Common myeloid progenitor, CD34-positive (primary cell): Measurements from ENCODE around the gene IGSF23. TPM values are rescaled to one million over a fixed set of nuclear protein-coding genes. Genes with fewer than 3 reads are reported as not detected.

ENCODE experiments used
- CTCF ChIA-PET: fragments of 350-600 bp; sonication (Branson Sonifier 250); formaldehyde crosslinking; loops from one replicate; lab custom pipeline; 2021; ENCODE audit warnings: antibody characterized with exemption; lab: Charles Lee
- POLR2A ChIA-PET: fragments of 350-600 bp; sonication (Branson Sonifier 250); formaldehyde crosslinking; loops from one replicate; lab custom pipeline; 2021; ENCODE audit warnings: antibody characterized with exemption; lab: Charles Lee
- DNase-seq, 3 donors: peaks; one replicate each; pipeline versions ENCODE4 v3.0.0 to v3.0.0-alpha.2; 2013
- H3K27ac ChIP-seq, 2 experiments: 1 replicate in 1 of 2; 2 replicates in 1 of 2; pipeline ENCODE4 v1.7.0; 2013; ENCODE audit warnings: inconsistent platforms in 2 of 2, low read length in 2 of 2, mild to moderate bottlenecking in 2 of 2, low read depth in 1 of 2, moderate library complexity in 1 of 2; ENCODE audit not compliant: severe bottlenecking in 2 of 2, insufficient read depth in 1 of 2, poor library complexity in 1 of 2
- H3K27me3 ChIP-seq, 5 experiments: replicated peaks in 2 of 5; 1 replicate in 3 of 5; 2 replicates in 2 of 5; pipeline versions ENCODE4 v1.6.1 to v1.7.0; 2013; ENCODE audit warnings: low read length in 4 of 5, mild to moderate bottlenecking in 2 of 5, moderate library complexity in 2 of 5, inconsistent platforms in 1 of 5; ENCODE audit not compliant: insufficient read depth in 5 of 5, control insufficient read depth in 4 of 5
- H3K36me3 ChIP-seq, 4 experiments: 1 replicate in 2 of 4; 2 replicates in 2 of 4; pipeline versions ENCODE4 v1.6.1 to v1.7.0; 2013; ENCODE audit warnings: low read length in 3 of 4, control low read depth in 1 of 4, mild to moderate bottlenecking in 1 of 4; ENCODE audit not compliant: control insufficient read depth in 4 of 4, insufficient read depth in 4 of 4
- H3K4me1 ChIP-seq, 4 experiments: 1 replicate in 3 of 4; 2 replicates in 1 of 4; pipeline versions ENCODE4 v1.6.1 to v1.7.1; 2013; ENCODE audit warnings: low read length in 3 of 4, mild to moderate bottlenecking in 3 of 4, control low read depth in 1 of 4, inconsistent platforms in 1 of 4, moderate library complexity in 1 of 4; ENCODE audit not compliant: control insufficient read depth in 4 of 4, insufficient read depth in 4 of 4; ENCODE audit errors: control extremely low read depth in 1 of 4
- H3K4me3 ChIP-seq, 7 experiments: 1 replicate in 4 of 7; 2 replicates in 3 of 7; pipeline versions ENCODE4 v1.5.1 to v1.7.0; 2013; ENCODE audit warnings: mild to moderate bottlenecking in 7 of 7, low read length in 6 of 7, moderate library complexity in 6 of 7, inconsistent platforms in 2 of 7, low read depth in 2 of 7, control low read depth in 1 of 7; ENCODE audit not compliant: insufficient read depth in 4 of 7, control insufficient read depth in 1 of 7; ENCODE audit errors: extremely low read depth in 1 of 7
- H3K9me3 ChIP-seq, 5 experiments: 1 replicate in 4 of 5; 2 replicates in 1 of 5; pipeline versions ENCODE4 v1.6.1 to v1.7.1; 2013; ENCODE audit warnings: low read length in 4 of 5, mild to moderate bottlenecking in 2 of 5, inconsistent platforms in 1 of 5, low read depth in 1 of 5, moderate library complexity in 1 of 5; ENCODE audit not compliant: control insufficient read depth in 4 of 5, insufficient read depth in 2 of 5; ENCODE audit errors: control extremely low read depth in 1 of 5
- WGBS: methylation state at CpG from one replicate; pipeline ENCODE4 v1.1.5; 2013; ENCODE audit not compliant: insufficient coverage; 5-methylcytosine and 5-hydroxymethylcytosine counted together
- polyA plus RNA-seq: library from polyadenylated mRNA; unstranded; fragments of 120-200 nt; gene quantifications from one replicate; pipeline ENCODE4 v1.2.1, GENCODE V29; 2013

IGSF23 gene, protein sequence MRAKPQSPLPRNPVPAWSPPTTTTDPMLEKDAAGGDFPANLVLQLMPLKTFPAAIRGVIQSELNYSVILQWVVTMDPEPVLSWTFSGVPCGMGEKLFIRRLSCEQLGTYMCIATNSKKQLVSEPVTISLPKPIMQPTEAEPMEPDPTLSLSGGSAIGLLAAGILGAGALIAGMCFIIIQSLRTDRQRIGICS
- not detected for polyA plus RNA-seq

DNA sequence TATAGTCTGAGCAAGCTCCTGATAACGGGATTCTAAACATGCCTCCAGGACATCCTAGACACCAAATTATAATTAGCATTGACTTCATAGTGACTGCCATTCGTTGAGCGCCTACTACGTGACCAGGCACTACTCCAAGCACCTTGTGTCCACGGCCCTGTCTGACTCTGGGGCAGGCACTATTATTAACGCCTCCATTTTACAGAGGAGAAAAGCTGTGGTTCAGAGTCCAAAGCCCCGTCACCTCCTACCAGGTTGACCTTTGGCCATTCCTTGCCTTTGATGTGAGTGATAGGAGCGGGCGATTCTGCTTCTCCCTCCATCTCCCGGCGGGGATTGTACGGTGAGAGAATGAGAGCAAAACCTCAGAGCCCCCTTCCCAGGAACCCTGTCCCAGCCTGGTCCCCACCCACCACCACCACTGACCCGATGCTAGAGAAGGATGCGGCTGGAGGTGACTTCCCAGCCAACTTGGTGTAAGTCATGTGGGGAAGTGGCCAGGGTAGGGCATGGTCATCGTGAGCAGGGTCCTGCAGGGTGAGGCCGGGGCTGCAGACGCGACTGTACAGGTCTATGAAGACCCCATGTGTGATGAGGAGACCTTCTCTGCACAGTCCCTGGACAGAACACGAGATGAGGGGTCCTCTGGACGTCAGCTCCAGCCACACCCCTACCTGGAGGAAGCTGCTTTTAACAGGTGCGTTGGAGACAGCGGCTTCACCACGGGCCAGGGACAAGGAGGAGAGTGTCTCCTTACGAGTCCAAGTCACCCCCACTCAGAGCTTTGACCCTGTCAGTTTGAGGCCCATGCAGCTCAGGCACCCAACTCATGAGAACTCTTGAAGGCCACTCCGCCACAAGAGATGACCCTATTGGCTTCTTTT lies at the start of gene IGSF23:
Gene IGSF23 (plus strand): TSS at position 269 of the 884 bp plus-strand sequence. CDS start 83 bp downstream, at position 352.
- Histone ChIP-seq H3K27me3 (no peaks in the 10 kb centered on the region), H3K4me1 (peaks cover 2 to 20% (median 7%) of the 10 kb centered on the region in 4 experiments), H3K4me3 (no peak within 1 kb of the TSS), H3K9me3 (no peaks in the 10 kb centered on the region), H3K36me3 (no peaks in the 10 kb centered on the region), H3K27ac (no peak within 1 kb of the TSS)
- ChIA-PET POLR2A (no interaction called here), CTCF (interaction anchor here (1.1 to 1.7 kb wide), 3 partner anchors 41 to 47 kb away, joined by 3 to 7 read pairs (median 5); no protein-coding TSS in a partner anchor)
- whole genome bisulfite sequencing = 99% methylated on average over 24 of the region's 25 CpGs
- no peak for DNase-seq

DNA sequence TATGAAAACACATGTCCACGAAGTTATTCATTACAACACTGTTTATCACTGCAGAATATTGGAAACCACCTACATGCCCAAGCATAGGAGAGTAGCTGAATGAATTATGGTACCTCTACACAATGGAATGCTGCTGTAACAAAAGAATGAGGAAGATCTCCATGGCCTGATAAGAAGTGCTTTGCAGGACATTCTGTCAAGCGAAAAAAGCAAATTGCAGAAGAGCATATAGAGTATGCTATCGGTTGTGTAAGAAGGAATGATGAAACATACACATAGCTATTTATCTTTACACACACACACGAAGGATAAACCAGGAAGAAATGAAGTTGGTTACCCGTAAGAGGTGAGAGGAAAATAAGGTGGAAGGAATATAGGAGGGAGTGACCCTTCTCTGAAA lies 46.4 kb upstream of the IGSF23 start:
- no peak overlapping the region for H3K4me3 ChIP-seq
- ChIA-PET CTCF (no interaction called here), POLR2A (no interaction called here)
- H3K27me3 ChIP-seq = peaks cover 0 to 5% (median 0%) of the 10 kb centered on the region in 5 experiments
- no CpG with 5 or more reads among the region's 5 CpGs for WGBS
- no peak overlapping the region for H3K27ac ChIP-seq
- H3K9me3 ChIP-seq = no peaks in the 10 kb centered on the region
- H3K36me3 ChIP-seq = no peaks in the 10 kb centered on the region
- no peaks in the 10 kb centered on the region for H3K4me1 ChIP-seq
- DNase-seq = no peak

DNA sequence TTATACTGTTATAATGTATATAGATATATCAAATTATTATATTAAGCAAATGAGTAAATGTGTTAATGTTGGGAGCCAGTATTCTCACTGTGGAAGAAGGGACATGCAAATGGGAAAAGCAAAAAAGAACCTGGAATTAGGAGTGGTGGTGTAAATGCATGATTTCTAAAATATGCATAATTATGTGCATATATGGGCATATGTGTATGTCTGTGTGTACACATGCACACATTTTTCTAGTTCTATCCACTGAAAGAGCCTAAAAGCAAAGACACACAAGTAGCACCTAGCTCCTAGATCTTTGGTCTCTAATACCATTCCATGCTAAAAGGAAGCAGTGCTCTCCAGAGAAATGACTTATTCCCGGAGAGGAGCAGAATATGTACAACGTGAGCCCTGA lies 45.6 kb upstream of the IGSF23 start:
- POLR2A ChIA-PET = no interaction called here

DNA sequence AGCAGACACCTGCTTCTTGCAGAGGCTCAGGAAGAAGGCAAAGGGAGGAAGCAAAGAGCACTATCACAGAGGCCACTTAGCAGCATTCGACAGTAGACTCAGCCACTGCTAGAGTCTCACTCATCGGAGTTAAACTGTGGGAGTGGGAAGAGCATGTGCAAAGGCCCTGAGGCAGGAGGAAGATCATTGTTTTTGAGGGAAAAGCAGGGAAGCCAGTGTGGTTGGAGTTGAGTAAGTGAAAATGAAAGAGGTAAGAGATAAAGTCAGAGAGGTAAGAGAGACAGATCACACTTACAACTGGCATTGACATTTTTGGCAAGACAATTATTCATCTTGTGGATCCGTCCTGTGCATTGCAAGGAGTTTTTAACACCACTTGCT lies 42.8 kb upstream of the IGSF23 start:
- POLR2A ChIA-PET = interaction anchor here (0.7 to 1.1 kb wide), 3 partner anchors 87 to 200 kb away, joined by 3 to 4 read pairs (median 3); no protein-coding TSS in a partner anchor
- CTCF ChIA-PET = interaction anchor here (0.7 to 3.3 kb wide), 19 partner anchors 8 to 272 kb away, joined by 3 to 73 read pairs (median 5); partner anchors contain the start of gene PVR
- no peaks in the 10 kb centered on the region for H3K4me1 ChIP-seq
- H3K27ac ChIP-seq = no peak overlapping the region
- no peaks in the 10 kb centered on the region for H3K36me3 ChIP-seq
- H3K4me3 ChIP-seq = no peak overlapping the region
- peaks cover 0 to 5% (median 0%) of the 10 kb centered on the region in 5 experiments for H3K27me3 ChIP-seq
- no peaks in the 10 kb centered on the region for H3K9me3 ChIP-seq
- 44% methylated on average over 3 of the region's 3 CpGs for WGBS
- no peak for DNase-seq

More for the DNA sequence above, 45.6 kb upstream of the IGSF23 start:
- no peak for DNase-seq
- H3K36me3 ChIP-seq = no peaks in the 10 kb centered on the region
- 100% methylated on average over 1 of the region's 2 CpGs for WGBS
- no peak overlapping the region for H3K27ac ChIP-seq
- peaks cover 0 to 5% (median 0%) of the 10 kb centered on the region in 5 experiments for H3K27me3 ChIP-seq
- no peaks in the 10 kb centered on the region for H3K4me1 ChIP-seq
- H3K9me3 ChIP-seq = no peaks in the 10 kb centered on the region
- H3K4me3 ChIP-seq = no peak overlapping the region
- CTCF ChIA-PET = interaction anchor here (1.0 kb wide), 1 partner anchor 90 kb away, joined by 4 read pairs; no protein-coding TSS in a partner anchor

DNA sequence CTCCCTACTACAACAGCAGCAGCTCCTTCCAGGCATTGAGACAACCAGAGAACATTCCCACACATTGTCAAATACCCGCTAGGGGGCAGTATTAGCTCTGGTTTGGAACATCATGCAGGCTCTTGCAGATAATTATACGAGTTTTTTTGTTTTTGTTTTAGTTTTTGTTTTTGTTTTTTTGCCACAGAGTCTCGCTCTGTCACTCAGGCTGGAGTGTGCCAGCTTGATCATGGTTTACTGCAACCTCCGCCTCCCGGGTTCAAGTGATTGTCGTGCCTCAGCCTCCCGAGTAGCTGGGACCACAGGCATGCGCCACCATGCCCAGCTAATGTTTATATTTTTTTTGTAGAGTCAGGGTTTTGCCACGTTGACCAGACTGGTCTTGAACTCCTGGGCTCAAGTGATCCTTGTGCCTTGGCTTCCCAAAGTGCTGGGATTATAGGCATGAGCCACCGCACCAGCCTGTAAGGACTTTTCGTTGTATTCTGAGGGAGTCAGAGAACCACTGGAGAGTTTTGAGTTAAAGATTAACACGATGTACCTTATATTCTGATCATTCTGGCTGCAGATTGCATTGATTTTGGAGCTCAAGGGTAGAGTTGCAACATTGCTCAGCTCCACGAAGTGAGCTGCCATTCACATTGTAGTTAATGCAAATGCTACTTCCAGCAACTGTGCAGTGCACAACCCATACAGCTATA lies 42.2 kb upstream of the IGSF23 start:
- ChIA-PET POLR2A (interaction anchor here (0.7 to 1.1 kb wide), 3 partner anchors 86 to 199 kb away, joined by 3 to 4 read pairs (median 3); no protein-coding TSS in a partner anchor), CTCF (interaction anchor here (0.7 to 3.3 kb wide), 20 partner anchors 9 to 272 kb away, joined by 3 to 73 read pairs (median 5); partner anchors contain the start of genes CEACAM20 and PVR)
- DNase-seq = peak; percentile 74 to 88 (median 81)
- Histone ChIP-seq H3K27ac (no peak overlapping the region), H3K36me3 (no peaks in the 10 kb centered on the region), H3K9me3 (no peaks in the 10 kb centered on the region), H3K27me3 (peaks cover 0 to 5% (median 0%) of the 10 kb centered on the region in 5 experiments), H3K4me1 (no peaks in the 10 kb centered on the region), H3K4me3 (no peak overlapping the region)
- WGBS = 67% methylated on average over 11 of the region's 13 CpGs

DNA sequence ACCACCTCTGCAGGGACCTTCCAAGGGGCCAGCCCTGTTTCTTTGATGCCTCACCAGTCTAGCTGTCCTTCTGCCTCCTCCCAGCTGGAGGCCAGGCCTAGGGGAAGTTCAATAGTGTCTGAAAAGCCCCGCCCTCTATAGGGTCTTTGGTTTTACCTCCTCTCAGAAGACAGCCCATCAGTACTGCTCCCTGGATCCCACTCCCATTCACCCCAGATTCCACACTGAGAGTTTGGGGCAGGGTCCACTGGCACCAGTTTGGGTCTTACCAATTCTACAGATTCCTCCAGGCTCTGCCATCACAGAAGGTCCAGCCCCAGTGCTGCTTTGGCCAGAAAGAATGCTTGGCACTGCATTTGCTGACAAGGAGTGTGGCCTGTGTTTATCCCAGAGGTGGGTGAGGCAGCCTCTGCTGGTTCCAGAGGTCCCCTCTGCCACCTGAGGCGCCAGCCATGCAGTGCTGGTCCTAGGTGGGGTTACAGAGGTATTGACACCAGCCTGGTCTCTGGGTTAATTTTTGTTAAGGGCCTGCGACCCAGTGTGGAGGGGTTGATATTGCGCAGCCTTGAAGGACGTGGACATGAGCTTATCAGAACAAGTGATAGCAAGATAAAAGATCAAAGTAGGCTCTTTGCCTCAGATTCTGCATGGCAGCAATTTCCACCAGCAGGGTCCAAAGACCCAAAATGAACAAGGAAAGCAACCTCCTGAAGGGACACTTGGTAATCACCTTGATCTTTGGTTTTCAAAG lies 41.4 kb upstream of the IGSF23 start:
- Histone ChIP-seq H3K36me3 (no peaks in the 10 kb centered on the region), H3K9me3 (no peaks in the 10 kb centered on the region), H3K27ac (no peak overlapping the region), H3K4me1 (no peaks in the 10 kb centered on the region), H3K4me3 (no peak overlapping the region), H3K27me3 (peaks cover 0 to 1% (median 0%) of the 10 kb centered on the region in 5 experiments)
- ChIA-PET CTCF (interaction anchor here (0.7 to 3.3 kb wide), 13 partner anchors 10 to 106 kb away, joined by 3 to 73 read pairs (median 6); partner anchors contain the start of gene CEACAM20), POLR2A (no interaction called here)
- 97% methylated on average over 5 of the region's 5 CpGs for WGBS
- no peak for DNase-seq
